IMR-90 (cell line): Measurements from ENCODE around the gene CKB.

Experiments
- BHLHE40 ChIP-seq: fragments of 150-350 bp; IDR thresholded peaks from 2 replicates; pipeline ENCODE4 v1.6.1; 2016; ENCODE audit warnings: mild to moderate bottlenecking, low read depth, low read length
- CHD1 ChIP-seq: IDR thresholded peaks from 2 replicates; pipeline ENCODE4 v1.6.1; 2012; ENCODE audit warnings: low read depth, low read length, improper control_type of control experiment
- CTCF ChIP-seq: conservative IDR thresholded peaks from 2 replicates; pipeline ENCODE4 v1.5.1; 2012; ENCODE audit warnings: mild to moderate bottlenecking, low read depth, low read length, improper control_type of control experiment
- FOS ChIP-seq: fragments of 150-350 bp; IDR thresholded peaks from 2 replicates; pipeline ENCODE4 v1.6.1; 2016; ENCODE audit warnings: low read depth, low read length
- MAFK ChIP-seq: IDR thresholded peaks from 2 replicates; pipeline ENCODE4 v1.6.1; 2012; ENCODE audit warnings: low read depth, low read length, improper control_type of control experiment
- MAZ ChIP-seq: IDR thresholded peaks from 2 replicates; pipeline ENCODE4 v1.6.1; 2012; ENCODE audit warnings: low read depth, mild to moderate bottlenecking, low read length, improper control_type of control experiment, moderate library complexity, borderline replicate concordance
- MXI1 ChIP-seq: IDR thresholded peaks from 2 replicates; pipeline ENCODE4 v1.6.1; 2012; ENCODE audit warnings: low read depth, mild to moderate bottlenecking, low read length, moderate library complexity, borderline replicate concordance
- NFE2L2 ChIP-seq: fragments of 150-350 bp; IDR thresholded peaks from 2 replicates; pipeline ENCODE4 v1.6.1; 2016; ENCODE audit warnings: low read depth, mild to moderate bottlenecking, low read length
- POLR2A ChIP-seq: IDR thresholded peaks from 2 replicates; pipeline ENCODE4 v1.6.1; 2012; ENCODE audit warnings: mild to moderate bottlenecking, low read depth, low read length
- RAD21 ChIP-seq: IDR thresholded peaks from 2 replicates; pipeline ENCODE4 v1.6.1; 2012; ENCODE audit warnings: low read length, improper control_type of control experiment
- SMC3 ChIP-seq: fragments of 150-350 bp; IDR thresholded peaks from 2 replicates; pipeline ENCODE4 v1.6.1; 2016; ENCODE audit warnings: low read depth, mild to moderate bottlenecking, antibody characterized with exemption, low read length, moderate library complexity
- USF2 ChIP-seq: fragments of 150-350 bp; IDR thresholded peaks from 2 replicates; pipeline ENCODE4 v1.6.1; 2017; ENCODE audit warnings: mild to moderate bottlenecking, antibody characterized with exemption, low read length, low read depth

DNA sequence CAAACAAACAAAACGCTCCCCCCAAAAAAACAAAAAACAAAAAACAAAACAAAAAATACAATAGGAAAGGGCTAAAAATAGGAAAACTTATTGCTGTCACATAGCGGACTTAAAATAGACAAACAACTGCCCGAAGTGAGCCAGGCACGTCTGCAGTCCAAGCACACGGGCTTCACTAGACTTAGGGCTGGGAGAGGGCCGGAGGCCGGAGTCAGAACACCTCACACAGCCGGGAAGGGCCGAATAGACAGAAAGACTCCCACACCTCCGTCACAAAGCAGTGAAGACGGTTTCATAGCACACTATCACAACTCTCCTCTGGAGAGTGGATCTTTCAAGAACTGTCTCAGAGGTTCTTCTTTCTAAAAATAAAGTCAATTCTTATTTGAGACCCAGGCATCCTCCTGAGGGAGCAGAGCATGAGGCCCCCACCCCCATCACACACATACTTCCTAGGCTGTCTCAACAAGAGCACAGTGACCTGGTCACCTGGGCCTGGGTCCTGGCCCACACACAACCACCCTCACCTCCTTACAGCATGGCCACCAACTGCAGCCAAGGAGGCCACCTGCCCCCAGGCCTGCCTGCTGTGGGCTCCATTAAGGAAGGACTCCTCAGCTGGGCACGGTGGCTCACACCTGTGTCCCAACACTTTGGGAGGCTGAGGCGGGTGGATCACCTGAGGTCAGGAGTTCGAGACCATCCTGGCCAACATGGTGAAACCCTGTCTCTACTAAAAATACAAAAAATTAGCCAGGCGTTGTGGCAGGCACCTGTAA is 33.1 kb upstream of the CKB start:
- TF ChIP-seq CTCF = no peak
- TF ChIP-seq POLR2A = no peak
- no peak for TF ChIP-seq BHLHE40
- TF ChIP-seq RAD21 = no peak
- no peak for TF ChIP-seq MXI1
- TF ChIP-seq NFE2L2 = no peak
- TF ChIP-seq MAFK = no peak
- TF ChIP-seq USF2 = no peak
- TF ChIP-seq CHD1 = no peak
- no peak for TF ChIP-seq SMC3
- no peak for TF ChIP-seq FOS
- no peak for TF ChIP-seq MAZ
